HG02884 (cell line): Measurements from ENCODE around the gene CENPP.

Experiments used
- ATAC-seq: cut with Tn5 transposase; IDR thresholded peaks from one replicate; pipeline ENCODE4 v1.9.1; 2021; ENCODE audit warnings: mild to moderate bottlenecking, moderate library complexity; ENCODE audit not compliant: unreplicated experiment

The CENPP gene

GRCh38 chr9:92312887-92313623 is 12.7 kb upstream of the CENPP start:
- ATAC-seq = no peak

- no peak for ATAC-seq
These were observed 12.1 kb upstream of the CENPP start for GRCh38 chr9:92313624-92314012.

GRCh38 chr9:92315456-92315855 is 10.3 kb upstream of the CENPP start:
- no peak for ATAC-seq

- no peak for ATAC-seq
These were observed 1.3 kb upstream of the CENPP start for GRCh38 chr9:92324431-92324830.

- ATAC-seq = peak; percentile 24
These were observed 874 bp upstream of the CENPP start for GRCh38 chr9:92324889-92325268.

GRCh38 chr9:92325991-92326500 is 293 bp downstream of the CENPP start:
- no peak for ATAC-seq

GRCh38 chr9:92327283-92327850 is 1.6 kb downstream of the CENPP start:
- no peak for ATAC-seq

GRCh38 chr9:92328225-92328624 is 2.5 kb downstream of the CENPP start:
- ATAC-seq = no peak

- ATAC-seq = no peak
These were observed 7.0 kb downstream of the CENPP start for GRCh38 chr9:92332577-92333281.

- ATAC-seq = no peak
These were observed 7.5 kb downstream of the CENPP start for GRCh38 chr9:92333282-92333634.

GRCh38 chr9:92341578-92341977 is 15.8 kb downstream of the CENPP start:
- no peak for ATAC-seq

GRCh38 chr9:92342825-92343488 is 17.2 kb downstream of the CENPP start:
- no peak for ATAC-seq

GRCh38 chr9:92345582-92345981 is 19.8 kb downstream of the CENPP start:
- no peak for ATAC-seq

GRCh38 chr9:92349771-92350739 is 24.3 kb downstream of the CENPP start:
- no peak for ATAC-seq

GRCh38 chr9:92350740-92351133 is 25.0 kb downstream of the CENPP start:
- ATAC-seq = no peak

GRCh38 chr9:92353051-92353450 is 27.3 kb downstream of the CENPP start:
- ATAC-seq = no peak

GRCh38 chr9:92359394-92359995 is 33.7 kb downstream of the CENPP start:
- no peak for ATAC-seq

- no peak for ATAC-seq
These were observed 34.3 kb downstream of the CENPP start for GRCh38 chr9:92360083-92360482.

- ATAC-seq = no peak
These were observed 43.3 kb downstream of the CENPP start for GRCh38 chr9:92369075-92369474.

GRCh38 chr9:92373167-92373566 is 47.4 kb downstream of the CENPP start:
- ATAC-seq = no peak
